Tibial artery (tissue), 4 donors: ENCODE results near the gene GRB10.
"Not testable (repeated sequence)": the region's sequence is repeated elsewhere in the genome, so short reads cannot be mapped to it uniquely, and the experiment has no call there.

ENCODE experiments used
- DNase-seq, 2 donors: peaks; one replicate each; pipeline ENCODE4 v3.0.0-alpha.2; 2019
- H3K27ac ChIP-seq, 2 donors: fragments of 200-600 bp; sonication (generic) in 1 of 2; 1 replicate in 1 of 2; 2 replicates in 1 of 2; pipeline ENCODE4 v1.5.1; 2018 to 2019; ENCODE audit warnings: mild to moderate bottlenecking in 1 of 2
- H3K27me3 ChIP-seq, 2 donors: fragments of 200-600 bp; sonication (generic) in 1 of 2; one replicate each; pipeline versions ENCODE4 v1.5.1 to v1.6.0; 2016 to 2019
- H3K36me3 ChIP-seq, 3 donors: fragments of 200-600 bp; sonication (generic) in 2 of 3; one replicate each; pipeline ENCODE4 v1.5.1; 2016 to 2019; ENCODE audit warnings: mild to moderate bottlenecking in 2 of 3
- H3K4me1 ChIP-seq, 4 donors: fragments of 200-600 bp; sonication (generic) in 2 of 4; 1 replicate in 3 of 4; 2 replicates in 1 of 4; pipeline ENCODE4 v1.5.1; 2016 to 2019
- H3K4me3 ChIP-seq, 2 donors: fragments of 200-600 bp; sonication (generic) in 1 of 2; 1 replicate in 1 of 2; 2 replicates in 1 of 2; pipeline ENCODE4 v1.5.1; 2018 to 2019; ENCODE audit warnings: mild to moderate bottlenecking in 2 of 2
- H3K9me3 ChIP-seq, 3 donors: fragments of 200-600 bp; sonication (generic) in 1 of 3; one replicate each; pipeline ENCODE4 v1.5.1; 2016 to 2019
- intact Hi-C: fragments of 100-400 bp; cut with DNase I; formaldehyde crosslinking; loops from one replicate; pipeline ENCODE4 v1.15.0; 2023; ENCODE audit warnings: low total_unique reads
- TF ChIP-seq, protein P1 (sequence below), 2 experiments: fragments of 200-600 bp in 1 of 2; fragments of 450-650 bp in 1 of 2; IDR thresholded peaks; one replicate each; pipeline ENCODE4 v1.5.1; 2017 to 2019; ENCODE audit warnings: antibody characterized with exemption in 2 of 2, mild to moderate bottlenecking in 1 of 2, moderate library complexity in 1 of 2

The GRB10 gene

DNA sequence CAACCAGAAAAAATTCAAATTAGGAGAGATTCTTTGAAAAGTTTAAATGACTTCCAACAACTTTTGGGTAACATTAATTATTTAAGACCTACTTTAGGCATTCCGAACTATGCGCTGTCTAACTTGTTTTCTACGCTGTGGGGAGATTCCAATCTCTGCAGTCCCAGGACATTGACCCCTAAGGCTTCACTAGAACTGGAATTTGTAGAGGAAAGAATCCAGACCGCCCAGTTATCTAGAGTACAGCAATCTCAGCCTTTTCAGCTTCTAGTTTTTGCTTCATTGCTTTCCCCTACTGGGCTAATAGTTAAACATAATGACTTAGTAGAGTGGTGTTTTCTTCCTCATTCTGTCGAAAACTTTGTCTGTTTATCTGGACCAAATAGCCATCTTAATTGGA lies 202.6 kb downstream of the GRB10 start:
- H3K27ac ChIP-seq, result no peak overlapping the region
- H3K36me3 ChIP-seq, result no peaks in the 10 kb centered on the region
- TF ChIP-seq, protein P1, sequence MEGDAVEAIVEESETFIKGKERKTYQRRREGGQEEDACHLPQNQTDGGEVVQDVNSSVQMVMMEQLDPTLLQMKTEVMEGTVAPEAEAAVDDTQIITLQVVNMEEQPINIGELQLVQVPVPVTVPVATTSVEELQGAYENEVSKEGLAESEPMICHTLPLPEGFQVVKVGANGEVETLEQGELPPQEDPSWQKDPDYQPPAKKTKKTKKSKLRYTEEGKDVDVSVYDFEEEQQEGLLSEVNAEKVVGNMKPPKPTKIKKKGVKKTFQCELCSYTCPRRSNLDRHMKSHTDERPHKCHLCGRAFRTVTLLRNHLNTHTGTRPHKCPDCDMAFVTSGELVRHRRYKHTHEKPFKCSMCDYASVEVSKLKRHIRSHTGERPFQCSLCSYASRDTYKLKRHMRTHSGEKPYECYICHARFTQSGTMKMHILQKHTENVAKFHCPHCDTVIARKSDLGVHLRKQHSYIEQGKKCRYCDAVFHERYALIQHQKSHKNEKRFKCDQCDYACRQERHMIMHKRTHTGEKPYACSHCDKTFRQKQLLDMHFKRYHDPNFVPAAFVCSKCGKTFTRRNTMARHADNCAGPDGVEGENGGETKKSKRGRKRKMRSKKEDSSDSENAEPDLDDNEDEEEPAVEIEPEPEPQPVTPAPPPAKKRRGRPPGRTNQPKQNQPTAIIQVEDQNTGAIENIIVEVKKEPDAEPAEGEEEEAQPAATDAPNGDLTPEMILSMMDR (IDR thresholded peaks at IDR 0.05), result no peak
- H3K4me1 ChIP-seq, result no peaks in the 10 kb centered on the region
- no peak for DNase-seq
- H3K27me3 ChIP-seq, result no peaks in the 10 kb centered on the region
- H3K4me3 ChIP-seq, result no peak overlapping the region
- intact Hi-C loops, result no loop called here
- peaks cover 0 to 13% (median 0%) of the 10 kb centered on the region in 3 donors for H3K9me3 ChIP-seq

DNA sequence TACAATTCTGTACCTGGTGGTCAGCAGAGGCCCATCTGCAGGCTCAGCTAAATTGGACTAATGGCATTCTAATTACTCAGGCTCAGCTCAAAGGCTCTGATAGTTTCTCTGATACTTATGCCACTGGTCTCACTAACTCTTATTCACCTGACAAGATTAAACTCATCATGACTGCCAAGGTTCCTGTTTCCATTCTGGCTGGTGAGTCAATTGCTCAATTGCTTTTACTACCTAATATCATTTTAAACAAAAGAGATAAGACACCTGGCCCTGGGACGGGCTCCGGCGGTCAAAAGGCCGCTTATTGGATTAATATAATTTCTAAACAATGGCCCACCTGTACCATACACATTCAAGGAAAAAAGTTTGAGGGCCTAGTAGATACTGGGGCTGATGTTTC lies 204.6 kb downstream of the GRB10 start:
- H3K9me3 ChIP-seq, intact Hi-C loops, H3K27me3 ChIP-seq, DNase-seq, H3K4me3 ChIP-seq, H3K27ac ChIP-seq, H3K36me3 ChIP-seq, H3K4me1 ChIP-seq: not testable (repeated sequence)

DNA sequence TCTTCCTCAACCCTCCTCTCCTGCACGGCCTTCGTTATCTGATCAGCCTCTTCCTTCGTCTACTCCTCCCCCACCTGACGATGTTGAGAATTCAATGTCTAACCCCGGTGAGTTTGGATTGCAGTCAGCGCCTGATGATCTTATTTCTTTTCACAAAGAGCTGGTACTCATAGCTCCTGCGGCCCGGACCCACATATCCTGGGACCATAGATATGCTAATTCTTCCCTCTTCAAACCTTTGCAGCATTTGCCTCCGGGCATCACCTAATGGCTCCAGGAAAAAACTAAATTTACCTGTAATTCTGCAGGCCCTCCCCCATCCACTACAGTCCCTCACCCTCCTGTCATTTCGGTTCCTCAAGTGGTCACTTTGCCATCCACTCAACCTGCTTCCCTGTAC lies 205.1 kb downstream of the GRB10 start:
- intact Hi-C loops, result no loop called here
- Histone ChIP-seq H3K27me3 (no peaks in the 10 kb centered on the region), H3K4me3 (no peak overlapping the region), H3K27ac (no peak overlapping the region), H3K4me1 (no peaks in the 10 kb centered on the region), H3K36me3 (no peaks in the 10 kb centered on the region), H3K9me3 (no peaks in the 10 kb centered on the region)
- TF ChIP-seq, protein P1 (IDR thresholded peaks at IDR 0.05), result no peak
- no peak for DNase-seq

DNA sequence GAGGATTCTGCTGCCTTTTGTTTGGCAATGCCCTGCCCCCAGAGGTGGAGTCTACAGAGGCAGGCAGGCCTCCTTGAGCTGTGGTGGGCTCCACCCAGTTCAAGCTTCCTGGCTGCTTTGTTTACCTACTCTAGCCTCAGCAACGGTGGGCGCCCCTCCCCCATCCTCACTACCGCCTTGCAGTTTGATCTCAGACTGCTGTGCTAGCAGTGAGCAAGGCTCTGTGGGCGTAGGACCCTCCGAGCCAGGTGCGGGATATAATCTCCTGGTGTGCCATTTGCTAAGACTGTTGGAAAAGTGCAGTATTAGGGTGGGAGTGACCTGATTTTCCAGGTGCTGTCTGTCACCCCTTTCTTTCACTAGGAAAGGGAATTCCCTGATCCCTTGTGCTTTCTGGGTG lies 206.3 kb downstream of the GRB10 start:
- H3K36me3 ChIP-seq, H3K27ac ChIP-seq, intact Hi-C loops, H3K9me3 ChIP-seq, DNase-seq, H3K4me1 ChIP-seq, H3K27me3 ChIP-seq, H3K4me3 ChIP-seq: not testable (repeated sequence)

DNA sequence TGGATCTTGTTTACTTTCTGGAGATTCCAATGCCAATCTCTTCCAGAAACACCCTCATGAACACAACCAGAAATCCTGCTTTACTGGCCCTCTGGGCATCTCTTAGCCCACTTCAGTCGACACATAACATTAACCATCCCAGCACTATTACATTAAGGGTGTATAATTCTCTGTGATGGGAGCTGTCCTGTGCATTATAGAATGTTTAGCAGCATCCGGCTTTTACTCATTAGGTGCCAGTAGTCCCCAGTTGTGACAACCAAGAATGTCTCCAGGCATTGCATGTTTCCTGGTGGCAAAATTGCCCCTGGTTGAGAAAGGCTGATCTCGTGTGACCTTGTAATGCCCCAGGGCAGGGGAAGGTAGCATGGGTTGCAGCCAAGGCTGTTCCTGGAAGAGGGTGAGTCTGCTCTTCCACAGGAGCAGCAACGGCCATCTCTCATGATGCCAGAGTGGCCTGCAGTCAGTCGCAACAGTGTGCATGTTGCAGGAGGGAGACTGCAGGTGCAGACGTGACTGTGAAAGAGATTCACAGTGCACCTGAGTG lies 214.9 kb downstream of the GRB10 start:
- TF ChIP-seq, protein P1 (IDR thresholded peaks at IDR 0.05), result no peak
- Histone ChIP-seq H3K27ac (no peak overlapping the region), H3K4me1 (no peaks in the 10 kb centered on the region), H3K4me3 (no peak overlapping the region), H3K36me3 (no peaks in the 10 kb centered on the region), H3K27me3 (peaks cover 0 to 4% of the 10 kb centered on the region in 2 donors), H3K9me3 (no peaks in the 10 kb centered on the region)
- intact Hi-C loops, result no loop called here
- no peak for DNase-seq

DNA sequence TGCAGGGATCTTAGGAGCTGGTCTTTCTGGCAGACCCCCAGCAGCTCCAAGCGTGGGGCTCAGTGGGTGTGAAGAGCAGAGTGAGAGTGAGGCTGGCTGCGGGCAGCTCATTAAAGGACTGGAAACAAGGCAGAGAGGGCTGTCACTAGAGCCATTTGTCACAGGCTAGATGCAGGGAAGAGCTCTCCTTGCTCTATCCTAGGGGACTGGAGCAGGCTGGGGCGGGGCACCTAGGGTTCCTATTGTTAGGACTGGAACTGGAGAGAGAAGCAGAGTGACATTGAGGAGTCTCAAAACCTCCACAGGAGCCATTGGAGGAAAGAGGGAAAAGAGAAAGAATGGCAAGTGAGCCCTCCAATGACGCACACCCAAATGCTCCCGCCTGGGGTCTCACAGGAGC lies 216.7 kb downstream of the GRB10 start:
- no peak for DNase-seq
- no peak overlapping the region for H3K27ac ChIP-seq
- H3K9me3 ChIP-seq, result no peaks in the 10 kb centered on the region
- H3K36me3 ChIP-seq, result no peaks in the 10 kb centered on the region
- no peak overlapping the region for H3K4me3 ChIP-seq
- TF ChIP-seq, protein P1 (IDR thresholded peaks at IDR 0.05), result no peak
- intact Hi-C loops, result no loop called here
- peaks cover 0 to 7% of the 10 kb centered on the region in 2 donors for H3K27me3 ChIP-seq
- no peaks in the 10 kb centered on the region for H3K4me1 ChIP-seq

DNA sequence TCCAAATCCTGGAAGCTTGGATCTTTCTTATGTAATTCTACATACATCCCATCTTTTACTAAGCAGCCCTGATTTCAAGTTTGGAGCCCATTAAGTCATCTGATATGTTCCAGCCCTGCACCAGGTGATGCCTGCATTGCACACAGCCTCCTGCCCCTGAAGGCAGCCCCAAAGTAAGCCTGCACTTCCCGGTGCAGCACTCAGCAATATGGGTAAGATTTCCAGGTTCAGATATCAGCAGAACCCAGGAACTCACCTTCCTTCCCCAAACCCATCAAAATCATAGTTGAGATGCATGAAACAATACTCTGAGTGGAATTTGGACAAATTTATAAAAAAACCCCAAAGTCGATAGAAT lies 217.2 kb downstream of the GRB10 start:
- Histone ChIP-seq H3K9me3 (no peaks in the 10 kb centered on the region), H3K4me3 (no peak overlapping the region), H3K27me3 (peaks cover 0 to 10% of the 10 kb centered on the region in 2 donors), H3K4me1 (no peaks in the 10 kb centered on the region), H3K36me3 (no peaks in the 10 kb centered on the region), H3K27ac (no peak overlapping the region)
- TF ChIP-seq, protein P1 (IDR thresholded peaks at IDR 0.05), result no peak
- no peak for DNase-seq
- intact Hi-C loops, result no loop called here
